GF-D8 (cell line): ENCODE results near the gene ZNF263.
"Not testable (repeated sequence)": the region's sequence is repeated elsewhere in the genome, so short reads cannot be mapped to it uniquely, and the experiment has no call there.

ENCODE experiments used
- DNase-seq: peaks from one replicate; lab custom pipeline; 2025; lab: John Stamatoyannopoulos, UW

Gene ZNF263

GRCh38 chr16:3268294-3268693 lies 15.0 kb upstream of the ZNF263 start:
- no peak for DNase-seq

DNA sequence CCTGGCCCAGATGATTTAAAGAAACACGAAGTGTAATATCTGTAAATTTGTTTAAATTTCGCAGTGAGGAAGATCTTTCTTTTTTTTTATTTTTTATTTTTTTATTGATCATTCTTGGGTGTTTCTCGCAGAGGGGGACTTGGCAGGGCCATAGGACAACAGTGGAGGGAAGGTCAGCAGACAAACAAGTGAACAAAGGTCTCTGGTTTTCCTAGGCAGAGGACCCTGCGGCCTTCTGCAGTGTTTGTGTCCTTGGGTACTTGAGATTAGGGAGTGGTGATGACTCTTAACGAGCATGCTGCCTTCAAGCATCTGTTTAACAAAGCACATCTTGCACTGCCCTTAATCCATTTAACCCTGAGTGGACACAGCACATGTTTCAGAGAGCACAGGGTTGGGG lies 12.6 kb upstream of the ZNF263 start:
- not testable (repeated sequence) for DNase-seq

DNA sequence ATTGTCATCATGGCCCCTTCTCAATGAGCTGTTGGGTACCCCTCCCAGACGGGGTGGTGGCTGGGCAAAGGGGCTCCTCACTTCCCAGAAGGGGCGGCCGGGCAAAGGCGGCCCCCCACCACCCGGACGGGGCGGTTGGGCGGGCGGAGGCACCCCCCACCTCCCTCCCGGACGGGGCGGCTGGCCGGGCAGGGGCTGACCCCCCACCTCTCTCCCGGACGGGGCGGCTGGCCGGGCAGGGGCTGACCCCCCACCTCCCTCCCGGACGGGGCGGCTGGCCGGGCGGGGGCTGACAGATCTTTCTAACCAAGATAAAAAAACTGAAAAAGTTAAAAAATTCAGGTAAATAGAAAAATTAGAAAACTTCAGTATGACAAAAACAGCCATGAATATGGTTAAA lies 12.0 kb upstream of the ZNF263 start:
- not testable (repeated sequence) for DNase-seq

DNA sequence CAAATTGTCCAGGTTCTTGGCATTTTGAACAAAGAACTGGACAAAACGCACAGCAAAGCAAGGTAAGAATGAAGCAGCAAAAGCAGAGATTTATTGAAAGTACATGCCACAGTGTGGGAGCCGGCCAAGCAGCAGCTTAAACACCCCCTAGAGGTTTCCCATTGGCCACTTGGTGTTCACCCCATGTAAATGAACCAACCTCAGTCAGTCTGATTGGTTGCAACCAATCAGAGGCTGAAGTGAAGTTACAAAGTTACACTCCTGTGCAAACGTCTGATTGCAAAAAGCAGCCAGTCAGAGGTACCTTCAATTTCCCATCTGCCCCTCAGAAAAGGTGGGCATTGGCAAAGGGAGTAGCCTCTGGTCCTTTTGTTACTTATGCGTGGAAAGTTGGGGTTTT lies 8.8 kb upstream of the ZNF263 start:
- no peak for DNase-seq

- no peak for DNase-seq
These were observed 8.3 kb upstream of the ZNF263 start for GRCh38 chr16:3274947-3275346.

DNA sequence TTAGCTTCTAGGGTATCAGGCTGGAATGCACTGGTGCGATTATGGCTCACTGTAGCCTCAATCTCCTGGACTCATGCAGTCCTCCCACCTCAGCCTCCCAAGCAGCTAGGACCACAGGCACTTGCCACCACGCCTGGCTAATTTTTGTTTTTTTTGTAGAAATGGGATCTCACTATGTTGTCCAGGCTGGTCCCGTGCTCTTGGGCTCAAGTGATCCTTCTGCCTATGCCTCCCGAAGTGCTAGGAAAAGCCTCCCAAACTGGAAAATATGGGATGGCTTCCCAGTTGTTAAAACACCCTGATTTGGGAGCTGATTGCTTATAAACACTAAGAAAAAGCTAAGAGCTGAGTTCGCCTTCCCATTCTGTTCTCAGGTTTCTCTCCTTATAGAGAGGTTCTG lies 6.6 kb upstream of the ZNF263 start:
- DNase-seq, result no peak

DNA sequence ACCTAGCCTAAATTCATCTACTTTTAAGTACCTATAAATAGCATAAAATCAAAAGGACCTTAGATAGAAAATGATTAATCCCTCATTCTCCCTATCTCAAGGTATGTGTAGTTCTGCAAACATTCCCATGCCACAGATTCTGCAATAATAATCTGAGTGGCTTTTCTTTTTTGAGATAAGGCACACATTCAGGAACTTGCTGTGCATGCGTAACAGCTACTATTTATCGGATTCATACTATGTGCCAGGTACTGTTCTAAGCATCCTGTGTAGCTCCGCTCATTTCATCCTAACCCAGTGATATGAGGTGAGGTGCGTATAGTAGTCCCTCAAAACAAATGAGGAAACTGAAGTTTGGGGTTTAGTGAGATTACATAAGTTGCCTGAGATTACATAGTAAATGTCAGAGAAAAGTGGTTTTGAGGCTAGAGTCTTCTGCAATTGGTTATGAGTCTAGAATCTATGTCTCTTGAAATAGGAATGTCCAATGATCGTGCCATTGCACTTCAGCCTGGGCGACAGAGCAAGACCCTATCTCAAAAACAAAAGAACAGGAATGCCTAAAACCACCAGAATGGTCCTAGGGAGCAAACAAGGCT lies 2.0 kb upstream of the ZNF263 start:
- no peak for DNase-seq

- DNase-seq, result no peak
These were observed 1.1 kb upstream of the ZNF263 start for GRCh38 chr16:3282103-3282729.

DNA sequence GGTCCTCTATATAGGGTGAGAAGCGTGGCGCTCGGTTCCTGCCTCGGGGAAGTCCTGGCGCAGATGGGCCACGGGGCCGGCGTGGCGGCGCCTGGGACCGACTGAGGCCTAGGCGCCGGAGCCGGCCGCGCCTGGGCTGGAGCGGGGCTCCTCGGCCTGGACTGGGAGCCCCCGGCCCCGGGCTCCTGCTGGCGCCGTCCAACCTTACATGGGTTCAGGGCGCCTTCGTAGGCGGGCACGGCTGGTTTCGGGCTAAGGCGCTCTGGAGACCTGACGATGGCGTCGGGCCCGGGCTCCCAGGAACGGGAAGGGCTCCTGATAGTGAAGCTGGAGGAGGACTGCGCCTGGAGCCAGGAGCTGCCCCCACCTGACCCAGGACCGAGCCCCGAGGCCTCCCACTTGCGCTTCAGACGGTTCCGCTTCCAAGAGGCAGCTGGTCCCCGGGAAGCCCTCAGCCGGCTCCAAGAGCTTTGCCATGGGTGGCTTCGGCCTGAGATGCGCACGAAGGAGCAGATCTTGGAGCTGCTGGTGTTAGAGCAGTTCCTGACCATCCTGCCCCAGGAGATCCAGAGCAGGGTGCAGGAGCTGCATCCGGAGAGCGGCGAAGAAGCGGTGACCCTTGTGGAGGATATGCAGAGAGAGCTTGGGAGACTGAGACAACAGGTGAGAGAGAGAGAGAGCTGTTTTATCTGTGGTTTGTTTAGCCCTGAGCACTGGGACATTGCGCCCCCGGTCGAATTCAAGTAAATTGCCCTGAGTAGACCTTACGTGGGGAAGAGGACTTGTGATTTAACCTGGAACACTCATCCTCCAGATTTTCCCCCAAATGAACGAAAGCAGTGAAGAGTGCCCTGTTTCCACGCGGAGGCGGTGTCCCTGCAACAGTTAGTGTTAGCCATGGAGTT lies 504 bp downstream of the ZNF263 start:
- DNase-seq, result no peak

- DNase-seq, result no peak
These were observed 1.8 kb downstream of the ZNF263 start for GRCh38 chr16:3285131-3285530.

DNA sequence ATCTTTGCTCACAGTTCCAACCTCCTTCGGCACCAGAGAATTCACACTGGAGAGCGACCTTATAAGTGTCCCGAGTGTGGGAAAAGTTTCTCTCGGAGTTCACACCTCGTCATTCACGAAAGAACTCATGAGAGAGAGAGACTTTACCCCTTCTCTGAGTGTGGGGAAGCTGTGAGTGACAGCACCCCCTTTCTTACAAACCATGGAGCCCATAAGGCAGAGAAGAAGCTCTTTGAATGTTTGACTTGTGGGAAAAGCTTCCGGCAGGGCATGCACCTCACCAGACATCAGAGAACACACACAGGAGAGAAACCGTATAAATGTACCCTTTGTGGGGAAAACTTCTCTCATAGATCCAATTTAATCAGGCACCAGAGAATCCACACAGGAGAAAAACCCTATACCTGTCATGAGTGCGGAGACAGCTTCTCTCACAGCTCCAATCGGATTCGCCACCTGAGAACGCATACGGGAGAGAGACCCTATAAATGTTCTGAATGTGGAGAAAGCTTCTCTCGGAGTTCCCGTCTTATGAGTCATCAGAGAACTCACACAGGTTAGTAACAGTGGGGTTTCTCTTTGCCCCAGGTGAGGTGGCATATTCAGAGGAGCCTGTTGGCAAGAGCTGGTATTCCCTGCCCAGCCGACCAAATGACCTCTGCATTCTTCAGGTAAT lies 6.8 kb downstream of the ZNF263 start:
- DNase-seq, result no peak

- no peak for DNase-seq
These were observed 9.3 kb downstream of the ZNF263 start for GRCh38 chr16:3292604-3293003.

DNA sequence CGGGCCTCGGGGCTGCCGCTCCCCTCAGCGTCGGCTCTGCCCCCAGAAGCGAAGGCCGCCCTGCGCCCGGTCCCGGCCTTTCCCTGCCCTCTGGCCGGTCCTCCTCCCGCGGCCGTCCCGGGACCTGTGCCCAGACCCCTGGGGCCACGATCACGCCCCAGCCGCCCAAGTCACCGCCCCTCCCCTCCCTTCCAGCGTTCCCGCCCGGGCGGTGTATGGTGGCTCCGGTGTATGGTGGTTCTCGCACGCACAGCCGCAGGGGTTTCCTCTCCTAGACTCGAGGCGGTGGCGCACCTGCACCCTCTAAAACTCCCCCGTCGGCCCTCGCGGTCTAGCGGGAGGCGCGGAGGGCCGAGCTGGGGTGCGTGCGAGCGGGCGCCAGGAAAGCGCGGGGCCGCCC lies 11.9 kb downstream of the ZNF263 start:
- DNase-seq, result no peak

DNA sequence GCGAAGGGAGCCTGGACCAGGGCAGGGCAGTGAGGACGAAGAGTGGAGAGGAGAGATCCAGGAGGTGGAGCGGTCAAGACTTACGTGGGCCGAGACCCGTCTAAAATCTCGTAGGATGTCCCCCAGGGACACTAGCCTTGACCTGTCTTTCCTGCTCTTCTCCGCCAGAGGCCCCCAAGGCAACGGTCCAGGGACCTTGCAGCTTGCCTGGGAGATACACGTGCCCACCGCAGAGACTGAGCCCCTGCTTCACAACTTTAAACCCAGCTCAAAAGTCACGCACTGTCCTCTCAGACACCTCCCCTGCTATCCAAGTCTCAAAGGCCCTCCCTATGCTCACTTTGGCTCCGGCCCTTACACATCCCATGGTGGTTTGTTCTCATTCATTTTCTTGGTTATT lies 12.5 kb downstream of the ZNF263 start:
- no peak for DNase-seq

GRCh38 chr16:3304370-3304769 lies 21.1 kb downstream of the ZNF263 start:
- DNase-seq, result no peak

DNA sequence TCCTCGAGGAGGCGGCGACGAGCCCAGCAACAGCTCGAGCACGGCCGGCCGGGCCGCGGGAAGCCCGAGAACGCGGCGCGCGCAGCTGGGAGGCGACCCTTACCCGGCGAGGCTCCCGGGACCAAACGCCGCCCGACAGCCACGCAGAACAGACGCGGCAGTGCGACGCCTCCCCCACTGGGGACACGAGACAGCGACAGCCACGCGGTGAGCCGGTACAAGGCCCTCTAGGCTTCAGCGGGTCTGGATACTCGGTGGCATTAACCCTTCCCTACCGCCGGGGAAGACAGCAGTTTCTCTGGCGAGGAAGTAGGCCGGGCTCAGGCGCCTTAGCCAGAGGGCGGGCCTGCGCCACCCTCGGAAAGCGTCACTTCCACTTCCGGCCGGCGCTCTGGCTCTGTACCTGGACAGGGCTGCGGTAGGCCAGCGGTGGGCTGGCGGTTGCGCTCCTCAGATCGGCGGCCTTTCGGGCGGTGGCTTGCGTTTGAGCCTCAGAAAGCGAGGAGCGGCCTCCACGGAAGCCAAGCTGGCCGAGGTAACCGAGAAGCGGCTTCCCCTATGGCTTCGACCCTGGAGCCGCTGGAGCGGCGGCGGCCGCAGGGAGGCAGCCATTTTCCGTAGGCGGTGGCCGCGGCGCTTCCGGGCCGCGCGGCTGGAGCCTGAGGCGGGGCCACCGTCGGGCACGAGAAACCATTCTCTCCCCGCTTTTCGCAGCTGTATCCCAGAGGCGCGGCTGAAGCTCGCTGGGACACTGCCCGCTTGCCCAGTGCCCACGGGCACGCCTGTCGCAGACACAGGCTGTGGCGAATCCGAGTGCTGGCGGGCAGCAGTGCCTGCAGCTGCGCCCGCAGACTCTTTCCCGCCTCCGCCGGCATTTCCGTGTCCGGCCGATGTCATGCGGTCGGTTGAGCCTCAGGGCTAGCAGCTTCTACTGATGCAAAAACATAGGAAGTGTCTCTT lies 22.1 kb downstream of the ZNF263 start, which contains the start of the genes TIGD7 and ZNF75A:
Gene TIGD7 (minus strand): TSS at position 322 of the 960 bp plus-strand sequence. CDS start 4,816 bp downstream, outside the sequence.
Gene ZNF75A (plus strand): TSS at position 389 of the 960 bp plus-strand sequence. CDS start 2,932 bp downstream, outside the sequence.
- DNase-seq, result peak; percentile 82

- DNase-seq, result no peak
These were observed 22.8 kb downstream of the ZNF263 start for GRCh38 chr16:3306078-3306477.

GRCh38 chr16:3311496-3311895 lies 28.2 kb downstream of the ZNF263 start:
- no peak for DNase-seq

DNA sequence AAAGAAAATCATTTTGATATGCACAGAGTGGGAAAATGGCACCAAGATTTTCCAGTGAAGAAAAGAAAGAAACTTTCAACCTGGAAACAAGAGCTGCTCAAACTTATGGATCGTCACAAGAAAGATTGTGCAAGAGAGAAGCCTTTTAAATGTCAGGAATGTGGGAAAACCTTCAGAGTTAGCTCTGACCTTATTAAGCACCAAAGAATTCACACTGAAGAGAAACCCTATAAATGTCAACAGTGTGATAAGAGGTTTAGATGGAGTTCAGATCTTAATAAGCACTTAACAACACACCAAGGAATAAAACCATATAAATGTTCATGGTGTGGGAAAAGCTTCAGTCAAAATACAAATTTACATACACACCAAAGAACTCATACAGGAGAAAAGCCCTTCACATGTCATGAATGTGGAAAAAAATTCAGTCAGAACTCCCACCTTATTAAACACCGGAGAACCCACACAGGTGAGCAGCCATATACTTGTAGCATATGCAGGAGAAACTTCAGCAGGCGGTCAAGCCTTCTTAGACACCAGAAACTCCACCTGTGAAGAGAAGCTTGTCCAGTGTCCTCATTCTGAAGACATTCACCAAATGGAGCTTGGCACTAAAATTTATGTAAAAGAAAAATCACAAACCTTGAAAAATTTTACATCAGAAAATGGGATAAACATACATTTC lies 34.2 kb downstream of the ZNF263 start:
- DNase-seq, result no peak

- DNase-seq, result no peak
These were observed 38.5 kb downstream of the ZNF263 start for GRCh38 chr16:3321816-3322215.
